MCF 10A (cell line): ENCODE data around the gene ACSL3. TPM values are rescaled to one million over a fixed set of nuclear protein-coding genes. Genes with fewer than 3 reads are reported as not detected.

ENCODE experiments used
- BruUV-seq: library from RNA; stranded (reverse); fragments of 400-500 nt; replicated peaks from 2 replicates; lab custom pipeline; 2021; lab: Mats Ljungman, UMichigan
- CTCF ChIA-PET: fragments of 300-600 bp; sonication (Branson Sonifier 250); formaldehyde crosslinking; extraction: SDS; loops from one replicate; lab custom pipeline; 2021; ENCODE audit warnings: antibody characterized with exemption, inconsistent platforms; lab: Yijun Ruan, JAX
- POLR2A ChIA-PET: fragments of 300-600, 350-650 bp; sonication (Branson Sonifier 250); formaldehyde crosslinking; extraction: SDS; loops from one replicate; lab custom pipeline; 2020; ENCODE audit warnings: antibody characterized with exemption, inconsistent platforms; lab: Yijun Ruan, JAX
- DNase-seq: peaks from one replicate; pipeline ENCODE4 v3.0.0-alpha.2; 2018; ENCODE audit not compliant: unreplicated experiment
- H3K27ac Mint-ChIP-seq: one replicate; pipeline ENCODE4 v1.8.0; 2022; ENCODE audit warnings: mild to moderate bottlenecking, low read depth, mixed read lengths; ENCODE audit not compliant: unreplicated experiment
- H3K27me3 Mint-ChIP-seq: one replicate; pipeline ENCODE4 v1.8.0; 2022; ENCODE audit warnings: mixed read lengths; ENCODE audit not compliant: insufficient read depth, unreplicated experiment
- H3K36me3 Mint-ChIP-seq: one replicate; pipeline ENCODE4 v1.8.0; 2022; ENCODE audit warnings: mild to moderate bottlenecking, moderate library complexity, mixed read lengths; ENCODE audit not compliant: insufficient read depth, unreplicated experiment
- H3K4me1 Mint-ChIP-seq: one replicate; pipeline ENCODE4 v1.8.0; 2022; ENCODE audit warnings: mixed read lengths; ENCODE audit not compliant: insufficient read depth, unreplicated experiment
- H3K4me3 Mint-ChIP-seq: one replicate; pipeline ENCODE4 v1.8.0; 2022; ENCODE audit warnings: mild to moderate bottlenecking, moderate library complexity, mixed read lengths; ENCODE audit not compliant: unreplicated experiment
- H3K9me3 Mint-ChIP-seq: one replicate; pipeline ENCODE4 v1.8.0; 2022; ENCODE audit warnings: mixed read lengths; ENCODE audit not compliant: unreplicated experiment
- CTCF ChIP-seq: fragments of 200-600 bp; IDR thresholded peaks from one replicate; pipeline ENCODE4 v1.8.0; 2022; ENCODE audit warnings: antibody characterized with exemption, mild to moderate bottlenecking; ENCODE audit not compliant: unreplicated experiment
- intact Hi-C: fragments of 100-400 bp; cut with micrococcal nuclease; formaldehyde crosslinking; loops from 2 replicates; pipeline ENCODE4 v1.14.1; 2022
- total RNA-seq: library from RNA; stranded (reverse); gene quantifications from 2 replicates; pipeline ENCODE4 v1.2.3, GENCODE V29; 2022

The ACSL3 gene
- total RNA-seq, 1 experiment from 2014 or later, result 183 TPM

GRCh38 chr2:222848862-222849261 lies 12.0 kb upstream of the ACSL3 start:
- H3K36me3 Mint-ChIP-seq, result no peaks in the 10 kb centered on the region
- intact Hi-C loops, result no loop called here
- TF ChIP-seq CTCF, result no peak
- CTCF ChIA-PET, result interaction anchor here (0.5 to 1.3 kb wide), 4 partner anchors 10 to 563 kb away, joined by 3 to 4 read pairs (median 4); no protein-coding TSS in a partner anchor
- H3K27me3 Mint-ChIP-seq, result no peaks in the 10 kb centered on the region
- H3K9me3 Mint-ChIP-seq, result no peaks in the 10 kb centered on the region
- H3K4me1 Mint-ChIP-seq, result peaks cover 11% of the 10 kb centered on the region
- no TSS peak for BruUV-seq
- H3K4me3 Mint-ChIP-seq, result no peak overlapping the region
- no peak for DNase-seq
- no peak overlapping the region for H3K27ac Mint-ChIP-seq
- POLR2A ChIA-PET, result interaction anchor here (0.7 to 4.0 kb wide), 3 partner anchors 9 to 13 kb away, joined by 3 to 27 read pairs (median 3); partner anchors contain the start of gene ACSL3

- H3K4me3 Mint-ChIP-seq, result no peak overlapping the region
- TF ChIP-seq CTCF, result no peak
- intact Hi-C loops, result no loop called here
- DNase-seq, result no peak
- no peaks in the 10 kb centered on the region for H3K27me3 Mint-ChIP-seq
- no peaks in the 10 kb centered on the region for H3K9me3 Mint-ChIP-seq
- no TSS peak for BruUV-seq
- H3K27ac Mint-ChIP-seq, result no peak overlapping the region
- no peaks in the 10 kb centered on the region for H3K36me3 Mint-ChIP-seq
- H3K4me1 Mint-ChIP-seq, result peaks cover 5% of the 10 kb centered on the region
- ChIA-PET CTCF (no interaction called here), POLR2A (interaction anchor here (0.6 to 4.0 kb wide), 3 partner anchors 8 to 189 kb away, joined by 3 to 27 read pairs (median 5); partner anchors contain the start of gene ACSL3)
These were observed 8.7 kb upstream of the ACSL3 start for GRCh38 chr2:222851956-222852617.

- Mint-ChIP-seq H3K9me3 (no peaks in the 10 kb centered on the region), H3K27me3 (no peaks in the 10 kb centered on the region), H3K27ac (no peak overlapping the region), H3K36me3 (no peaks in the 10 kb centered on the region), H3K4me1 (peaks cover 5% of the 10 kb centered on the region), H3K4me3 (no peak overlapping the region)
- no peak for DNase-seq
- no TSS peak for BruUV-seq
- ChIA-PET POLR2A (interaction anchor here (2.7 to 3.1 kb wide), 2 partner anchors 11 to 17 kb away, joined by 12 to 27 read pairs; no protein-coding TSS in a partner anchor), CTCF (interaction anchor here (0.6 to 1.2 kb wide), 2 partner anchors 11 to 60 kb away, joined by 3 to 5 read pairs; no protein-coding TSS in a partner anchor)
- no peak for TF ChIP-seq CTCF
- intact Hi-C loops, result no loop called here
These were observed 5.8 kb upstream of the ACSL3 start for GRCh38 chr2:222854773-222855700.
